Non-pigmented ciliary epithelial cell (primary cell): ENCODE measurements around the gene TNNI3.
"Not testable (repeated sequence)": the region's sequence is repeated elsewhere in the genome, so short reads cannot be mapped to it uniquely, and the experiment has no call there.

Source experiments
- DNase-seq: peaks from one replicate; pipeline ENCODE4 v3.0.0-alpha.2; 2010; ENCODE audit warnings: low read depth

Gene TNNI3

DNA sequence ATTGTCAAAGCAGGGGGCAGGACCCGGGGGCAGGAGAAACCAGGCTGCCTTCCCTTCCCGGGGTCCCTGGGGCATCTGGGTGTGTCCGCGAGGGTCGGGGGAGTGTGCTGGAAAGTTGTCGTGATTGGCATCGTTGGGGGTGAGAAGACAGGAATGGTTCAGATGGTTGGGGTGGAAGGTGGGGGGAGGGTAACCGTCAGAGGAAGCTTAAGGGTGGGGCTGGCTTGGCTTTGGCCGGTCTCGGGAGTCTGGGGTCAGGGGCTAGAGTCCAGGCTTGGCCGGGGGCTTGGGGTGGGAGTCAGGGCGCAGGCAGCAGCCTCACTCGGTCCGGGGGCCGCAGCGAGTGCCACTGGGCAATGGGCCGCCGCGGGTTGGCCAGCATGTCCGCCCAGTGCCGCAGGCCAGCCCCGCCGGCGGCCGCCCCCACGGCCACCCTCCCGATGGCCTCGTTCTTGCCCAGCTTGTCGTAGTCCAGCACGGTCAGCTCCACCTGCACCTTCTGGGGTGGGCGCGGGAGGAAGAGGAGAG, 15.7 kb upstream of the TNNI3 start:
- DNase-seq, result no peak

DNA sequence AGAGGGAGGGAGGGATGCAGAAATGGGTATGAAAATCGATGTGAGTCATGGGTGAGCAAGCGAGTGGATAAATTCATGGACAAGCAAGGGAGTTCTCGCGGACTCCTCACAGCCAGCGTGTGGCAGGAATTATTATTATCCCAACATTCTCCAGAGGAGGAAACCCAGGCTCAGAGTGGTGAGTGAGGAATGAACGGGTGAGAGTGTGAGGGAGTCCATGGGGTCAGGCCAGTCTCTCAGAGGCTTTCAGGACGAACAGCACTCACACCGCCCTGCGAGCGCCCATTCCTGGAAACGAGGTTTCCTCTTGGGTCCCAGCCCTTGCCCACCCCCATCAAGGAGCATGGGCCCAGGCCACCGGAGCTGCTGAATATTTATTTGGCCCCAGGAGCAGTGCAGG, 15.2 kb upstream of the TNNI3 start:
- DNase-seq, result no peak

DNA sequence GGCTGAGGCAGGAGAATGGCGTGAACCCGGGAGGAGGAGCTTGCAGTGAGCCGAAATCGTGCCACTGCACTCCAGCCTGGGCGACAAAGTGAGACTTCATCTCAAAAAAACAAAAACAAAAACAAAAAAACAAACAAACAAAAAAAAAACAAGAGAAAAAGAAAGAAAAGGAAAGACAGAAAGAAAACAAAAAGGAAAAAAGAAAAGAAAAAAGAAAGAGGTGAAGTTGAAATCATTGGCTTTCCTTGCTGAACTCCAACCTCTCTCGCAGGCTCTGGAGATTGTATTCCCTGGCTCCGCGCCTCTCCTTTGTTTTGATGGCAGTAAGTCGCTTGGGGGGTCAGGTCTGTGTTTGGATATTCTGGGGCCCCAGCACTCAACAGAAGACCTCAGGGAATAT, 14.8 kb upstream of the TNNI3 start:
- DNase-seq, result not testable (repeated sequence)

DNA sequence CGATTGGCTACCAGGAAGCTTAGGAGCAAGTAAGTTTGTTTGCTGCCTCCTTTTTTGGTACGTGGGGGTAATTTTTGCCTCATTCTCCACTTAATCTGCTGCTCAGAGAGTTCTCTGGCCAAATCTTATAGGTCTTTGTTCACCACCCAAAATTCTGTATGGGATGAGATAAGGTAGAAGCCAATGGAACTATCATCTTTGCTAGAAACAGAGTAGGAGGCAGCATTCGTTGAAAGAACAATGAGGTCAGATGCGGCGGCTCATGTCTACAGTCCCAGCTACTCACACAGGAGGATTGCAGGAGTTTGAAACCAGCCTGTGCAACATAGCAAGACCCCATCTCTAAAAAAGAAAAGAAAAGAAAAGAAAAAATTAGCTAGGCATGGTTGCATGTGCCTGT, 13.9 kb upstream of the TNNI3 start:
- DNase-seq, result no peak

DNA sequence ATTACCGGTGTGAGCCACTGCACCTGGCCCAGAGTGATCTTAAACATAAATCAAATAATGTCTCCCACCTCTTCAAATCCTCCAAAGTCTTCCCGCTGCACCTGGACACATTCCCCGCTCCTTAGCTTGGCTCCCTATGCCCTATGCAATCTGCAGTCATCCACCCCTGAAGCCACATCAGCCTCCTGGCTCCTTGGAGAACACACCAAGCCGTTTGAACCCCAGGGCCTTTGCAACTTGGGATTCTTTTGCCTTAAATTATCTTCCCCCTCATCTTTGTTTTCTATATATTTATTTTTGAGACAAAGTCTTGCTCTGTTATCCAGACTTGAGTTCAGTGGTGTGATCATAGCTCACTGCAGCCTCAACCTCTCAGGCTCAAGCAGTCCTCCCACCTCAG, 11.6 kb upstream of the TNNI3 start:
- DNase-seq, result no peak

DNA sequence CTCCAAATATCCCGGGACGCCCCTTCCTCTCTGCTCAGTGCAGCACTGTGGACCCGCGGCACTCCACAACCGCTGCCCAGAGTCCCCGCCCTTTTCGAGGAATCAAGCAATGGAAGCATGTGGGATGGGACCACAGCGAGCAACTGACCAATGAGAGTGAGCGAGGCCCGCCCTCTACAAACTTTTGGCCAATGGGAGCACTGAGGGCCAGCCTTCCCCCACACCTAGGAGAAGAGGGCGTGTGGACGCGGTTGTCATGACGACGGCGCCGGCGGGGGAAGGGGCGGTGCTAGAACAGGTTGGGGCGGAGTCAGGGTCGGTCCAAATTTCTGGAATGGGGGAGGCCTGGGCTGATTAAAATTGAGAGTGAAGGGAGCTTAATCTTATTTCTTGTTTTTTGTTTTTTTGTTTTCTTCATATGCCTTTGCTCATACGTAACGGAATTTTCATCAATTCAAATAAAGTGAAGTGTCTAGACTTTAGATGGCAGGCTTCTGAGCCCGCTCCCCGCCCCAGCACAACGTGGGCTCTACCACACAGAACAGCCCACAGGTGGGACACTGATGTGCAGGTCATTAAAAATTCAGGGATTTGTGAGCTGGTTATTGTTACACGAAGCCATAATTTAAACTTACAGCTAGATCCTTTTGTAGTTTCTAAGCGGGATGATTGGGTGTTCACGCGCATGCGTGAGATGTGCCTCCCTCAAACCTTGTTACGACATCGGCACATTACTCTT, 9.2 kb upstream of the TNNI3 start, which contains the start of gene DNAAF3:
DNAAF3 (minus strand) TSS at position 84 of the 739 bp plus-strand sequence. CDS start 200 bp downstream, outside the sequence.
- DNase-seq, result peak; percentile 92

DNA sequence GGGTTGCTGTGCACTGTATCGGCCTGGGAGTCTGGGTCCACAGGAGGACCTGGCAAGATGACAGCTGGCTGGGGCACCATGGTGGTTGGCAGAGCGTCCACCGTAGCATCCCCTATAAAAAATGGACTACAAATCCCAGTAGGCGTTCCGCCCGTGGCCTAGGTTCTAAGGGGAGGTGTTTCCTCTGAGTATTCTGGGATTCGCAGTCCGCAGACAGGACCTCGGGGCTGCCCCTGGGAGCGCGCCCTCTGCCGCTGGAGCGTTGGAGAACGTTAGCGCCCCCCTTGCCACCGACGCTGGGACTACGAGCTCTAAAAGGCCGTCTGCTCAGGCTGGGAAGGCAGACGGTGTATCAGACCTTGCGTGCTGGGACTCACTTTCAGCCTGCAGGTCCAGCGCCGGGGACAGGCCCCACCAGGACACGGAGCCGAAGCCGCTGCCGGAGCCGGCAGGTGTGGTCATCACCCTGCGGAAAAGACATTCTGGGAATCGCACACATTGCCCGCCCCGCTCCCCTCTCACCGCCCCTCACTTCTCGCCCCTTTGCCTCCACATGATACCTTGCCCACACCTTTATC, 8.5 kb upstream of the TNNI3 start:
- DNase-seq, result peak; percentile 47

DNA sequence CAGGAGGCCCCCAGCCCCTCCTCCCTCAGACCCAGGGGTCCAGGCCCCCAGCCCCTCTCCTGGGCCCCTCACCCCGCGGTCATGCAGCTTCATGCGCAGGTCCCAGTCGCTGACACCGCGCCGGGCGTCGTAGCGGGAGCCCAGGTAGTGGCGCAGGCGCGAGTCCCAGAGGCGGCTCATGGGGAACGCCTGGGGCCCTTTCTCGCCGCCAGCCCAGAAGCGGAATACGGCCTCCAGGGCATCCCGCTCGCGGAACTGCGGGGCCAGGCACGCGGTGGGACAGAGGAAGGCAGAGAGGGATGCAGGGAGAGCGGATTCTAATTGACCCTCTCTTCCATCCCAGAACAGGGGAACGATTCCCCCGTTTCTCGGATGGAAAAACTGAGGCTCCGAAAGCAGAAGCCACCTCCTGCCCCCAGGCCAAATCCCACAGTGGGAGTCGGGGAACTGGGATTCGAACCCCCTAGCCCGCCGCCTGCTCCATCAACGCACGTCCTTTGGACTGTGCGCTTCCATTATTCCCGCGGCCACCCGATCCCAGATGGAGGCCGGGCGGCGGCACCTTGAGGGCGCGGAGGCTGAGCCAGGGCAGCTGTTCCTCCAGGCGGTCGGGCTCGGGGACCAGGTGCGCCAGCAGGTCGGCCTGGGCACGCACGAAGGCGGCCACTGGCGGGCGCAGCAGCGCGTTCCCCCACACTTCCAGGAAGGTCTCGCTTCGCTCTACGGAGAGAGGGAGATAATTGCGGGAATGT, 4.2 kb upstream of the TNNI3 start:
- DNase-seq, result no peak

DNA sequence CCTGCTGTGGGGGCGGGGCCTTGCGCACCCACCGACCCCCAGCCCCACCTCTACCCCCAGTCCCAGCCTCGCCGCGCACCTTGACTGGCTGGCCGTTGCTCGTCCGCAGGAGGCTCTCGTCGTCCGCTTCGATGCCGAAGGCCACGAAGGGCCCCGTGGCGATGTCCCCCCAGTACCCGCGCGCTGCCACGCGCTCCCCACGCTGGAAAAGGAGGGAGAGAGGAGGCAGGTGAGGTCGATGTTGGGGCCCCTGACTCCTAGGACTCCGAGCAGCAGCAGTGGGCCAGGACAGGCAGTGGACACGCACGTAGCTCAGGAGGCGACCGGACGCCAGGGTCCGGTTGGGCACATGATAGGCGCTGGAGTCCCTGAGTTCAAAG, 3.4 kb upstream of the TNNI3 start:
- DNase-seq, result no peak

DNA sequence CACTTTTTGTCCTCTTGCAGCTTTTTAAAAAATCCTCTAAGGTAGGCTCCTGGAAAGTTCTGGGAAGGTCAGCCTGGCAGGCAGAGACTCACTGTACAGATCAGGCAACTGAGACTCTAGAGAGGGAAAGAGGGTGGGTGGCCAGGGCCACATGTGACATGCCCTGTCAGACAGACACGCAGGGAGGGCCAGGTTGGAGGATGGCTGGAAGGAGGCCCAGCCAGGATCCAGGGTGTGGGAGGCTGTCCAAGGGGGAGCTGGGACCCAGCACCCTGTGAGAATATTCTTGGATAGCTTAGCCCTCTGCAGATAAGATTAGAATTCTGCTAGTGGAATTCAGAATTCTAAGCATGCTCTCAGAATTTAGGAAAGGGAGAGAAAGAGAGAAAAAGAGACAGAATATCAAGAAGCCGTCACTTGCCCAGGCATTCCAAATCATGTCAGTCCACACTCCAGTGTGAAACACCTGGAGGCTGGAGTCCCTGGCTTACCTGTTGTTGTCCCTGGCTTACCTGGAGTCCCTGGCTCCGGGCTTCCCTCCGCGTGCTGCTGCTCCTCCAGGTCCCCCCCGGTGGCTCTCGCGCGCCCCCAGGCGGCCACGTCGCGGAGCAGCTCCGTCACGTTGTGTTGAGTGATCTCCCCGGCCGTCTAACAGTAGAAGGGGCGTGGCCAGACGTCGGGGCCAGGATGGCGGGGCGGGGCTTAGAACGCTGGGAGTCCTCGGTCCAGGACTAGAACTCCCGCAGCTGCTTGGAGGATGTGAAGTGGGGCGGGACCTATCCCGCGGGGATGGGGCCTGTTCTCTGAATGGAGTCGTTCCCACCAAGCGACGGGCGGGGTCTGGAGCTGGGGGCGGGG, 2.8 kb upstream of the TNNI3 start:
- no peak for DNase-seq

DNA sequence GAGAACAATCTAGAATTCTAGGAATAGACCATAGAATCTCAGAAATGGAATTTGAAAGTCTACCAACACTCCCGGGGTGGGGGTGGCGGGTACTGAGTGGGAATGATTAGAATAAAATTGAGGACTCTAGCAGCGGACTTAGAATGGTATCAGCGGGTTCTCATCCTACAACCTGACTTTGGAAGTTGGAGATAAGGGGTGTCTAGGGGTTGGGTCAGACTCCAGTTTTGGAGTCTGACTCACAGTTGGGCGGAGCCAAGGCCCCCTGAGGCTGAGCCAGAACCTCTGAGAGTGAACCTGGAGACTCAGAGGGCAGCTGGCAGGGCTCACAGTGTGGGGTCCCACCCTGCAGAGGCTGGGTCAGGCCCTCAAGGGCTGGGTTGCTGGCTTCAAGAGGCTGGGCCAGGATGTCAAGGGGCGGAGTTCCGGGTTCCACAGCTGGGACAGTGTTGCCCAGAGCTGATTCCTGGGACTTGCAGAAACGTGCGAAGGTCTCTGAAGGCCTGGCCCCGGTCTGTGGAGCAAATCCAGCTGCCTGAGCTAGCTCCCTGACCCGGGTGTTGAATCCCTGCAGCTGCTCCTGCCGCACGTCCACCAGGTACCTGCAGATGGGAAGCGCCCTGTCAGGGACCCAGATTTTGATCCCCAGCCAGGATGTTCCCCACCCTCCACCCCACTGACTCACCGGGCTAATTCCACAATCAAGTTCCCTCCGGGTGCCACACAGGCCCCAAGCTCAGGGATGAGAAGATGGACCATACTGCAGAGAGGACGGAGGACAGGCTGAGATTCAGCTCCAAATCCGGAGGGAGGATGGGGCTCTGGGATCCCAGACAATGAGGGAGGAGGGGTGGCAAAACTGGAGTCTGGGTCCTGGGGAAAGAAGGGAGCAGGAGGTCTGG, 1.6 kb upstream of the TNNI3 start:
- no peak for DNase-seq

DNA sequence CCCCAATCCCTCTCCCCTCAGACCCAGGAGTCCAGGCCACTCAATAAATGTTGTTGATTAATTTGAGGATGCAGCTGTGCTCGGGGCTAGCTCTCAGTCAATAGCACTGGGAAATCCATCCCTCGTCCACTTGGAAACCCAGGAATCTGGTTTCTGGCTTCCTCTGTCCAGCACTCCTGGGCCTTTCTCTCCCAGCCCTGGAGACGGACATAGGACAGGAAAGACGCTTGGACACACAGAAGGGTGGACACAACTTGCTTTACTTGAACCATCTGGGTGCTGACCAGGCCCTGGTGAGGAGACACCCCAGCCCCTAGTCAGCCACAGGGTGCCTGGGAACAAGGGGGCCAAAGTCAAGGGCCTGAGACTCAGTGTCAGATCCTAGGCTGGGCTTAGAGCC, 891 bp upstream of the TNNI3 start:
- DNase-seq, result no peak

DNA sequence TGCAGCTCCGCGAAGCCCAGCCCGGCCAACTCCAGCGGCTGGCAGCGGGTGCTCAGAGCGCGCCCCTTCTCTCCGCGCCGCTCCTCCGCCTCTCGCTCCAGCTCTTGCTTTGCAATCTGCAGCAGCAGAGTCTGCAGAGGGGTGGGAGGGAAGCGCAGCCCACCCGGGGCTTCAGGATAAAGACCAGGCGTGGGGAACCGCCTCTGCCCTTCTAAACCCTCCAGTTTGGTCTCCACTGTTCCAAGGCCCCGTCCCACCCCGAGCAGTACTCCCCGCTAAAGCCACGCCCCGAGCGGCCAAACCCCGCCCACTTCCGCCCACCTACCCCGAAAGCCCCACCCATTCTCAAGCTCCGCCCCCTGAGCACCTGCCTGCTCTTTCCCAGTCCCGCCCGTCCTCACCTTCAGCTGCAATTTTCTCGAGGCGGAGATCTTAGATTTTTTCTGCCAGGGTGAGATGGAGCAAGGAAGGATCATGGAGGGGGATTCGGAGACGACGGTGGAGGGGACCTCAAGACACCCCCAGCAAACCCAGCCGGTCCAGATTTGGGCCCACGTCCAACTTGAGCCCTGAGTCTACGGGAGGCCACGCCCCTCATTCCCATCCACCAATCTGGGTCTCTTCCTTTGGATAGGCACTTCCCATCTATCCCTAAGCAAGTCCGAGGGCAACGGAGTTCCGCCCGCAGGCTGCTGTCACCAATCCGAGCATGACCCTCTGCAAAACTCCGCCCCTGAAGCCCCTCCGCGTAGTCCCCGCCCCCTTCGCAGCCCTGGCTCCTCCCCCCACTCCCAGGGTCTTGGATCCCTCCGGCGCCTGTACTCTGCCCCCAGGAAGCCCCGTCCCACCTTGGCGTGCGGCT, 1.1 kb downstream of the TNNI3 start:
- no peak for DNase-seq

DNA sequence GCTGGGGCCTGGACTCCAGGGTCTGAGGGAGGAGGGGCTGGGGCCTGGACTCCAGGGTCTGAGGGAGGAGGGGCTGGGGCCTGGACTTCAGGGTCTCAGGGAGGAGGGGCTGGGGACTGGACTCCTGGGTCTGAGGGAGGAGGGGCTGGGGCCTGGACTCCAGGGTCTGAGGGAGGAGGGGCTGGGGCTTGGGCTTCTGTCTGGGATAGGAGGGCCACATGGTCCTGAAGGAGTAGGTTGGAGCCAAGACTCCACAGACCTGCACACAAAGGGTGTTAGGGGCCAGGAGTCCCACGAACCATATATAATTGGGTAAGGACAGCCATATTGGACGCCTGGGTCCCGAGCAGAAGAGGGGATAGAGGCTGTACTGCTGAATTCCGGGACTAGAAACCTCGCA, 1.7 kb downstream of the TNNI3 start:
- DNase-seq, result not testable (repeated sequence)

DNA sequence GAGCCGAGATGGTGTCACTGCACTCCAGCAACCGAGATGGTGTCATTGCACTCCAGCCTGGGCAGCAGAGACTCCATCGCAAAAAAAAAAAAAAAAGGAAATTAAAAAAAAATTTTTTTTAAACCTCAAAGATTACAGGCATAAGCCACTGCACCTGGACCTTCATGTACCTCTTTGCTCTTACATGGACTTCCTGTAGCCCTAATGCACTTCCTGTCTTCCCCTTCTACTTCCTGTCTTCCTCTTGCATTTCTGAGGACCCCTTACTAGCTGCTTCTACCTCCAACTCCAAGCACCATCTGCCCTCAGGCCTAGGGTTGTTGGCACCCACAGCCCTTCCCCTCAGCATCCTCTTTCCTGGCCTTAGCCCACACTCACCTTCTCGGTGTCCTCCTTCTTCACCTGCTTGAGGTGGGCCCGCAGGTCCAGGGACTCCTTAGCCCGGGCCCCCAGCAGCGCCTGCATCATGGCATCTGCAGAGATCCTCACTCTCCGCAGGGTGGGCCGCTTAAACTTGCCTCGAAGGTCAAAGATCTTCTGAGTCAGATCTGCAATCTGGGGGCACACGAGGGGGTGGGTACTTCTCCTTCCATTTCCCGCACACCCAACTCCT, 3.8 kb downstream of the TNNI3 start:
- DNase-seq, result no peak

DNA sequence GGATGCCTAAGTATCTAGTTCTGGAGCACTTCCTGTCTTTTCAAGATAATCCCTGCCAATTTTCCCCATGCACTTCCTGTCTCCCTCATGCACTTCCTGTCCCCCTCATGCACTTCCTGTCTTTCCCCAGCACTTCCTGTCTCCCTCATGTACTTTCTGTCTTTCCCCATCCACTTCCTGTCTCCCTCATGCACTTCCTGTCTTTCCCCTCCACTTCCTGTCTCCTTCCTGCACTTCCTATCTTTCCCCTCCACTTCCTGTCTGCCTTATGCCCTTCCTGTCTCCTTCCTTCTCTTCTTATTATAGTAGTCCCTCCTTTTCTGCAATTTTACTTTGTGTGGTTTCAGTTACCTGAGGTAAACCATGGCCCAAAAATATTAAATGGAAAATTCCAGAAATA, 5.5 kb downstream of the TNNI3 start:
- DNase-seq, result no peak

DNA sequence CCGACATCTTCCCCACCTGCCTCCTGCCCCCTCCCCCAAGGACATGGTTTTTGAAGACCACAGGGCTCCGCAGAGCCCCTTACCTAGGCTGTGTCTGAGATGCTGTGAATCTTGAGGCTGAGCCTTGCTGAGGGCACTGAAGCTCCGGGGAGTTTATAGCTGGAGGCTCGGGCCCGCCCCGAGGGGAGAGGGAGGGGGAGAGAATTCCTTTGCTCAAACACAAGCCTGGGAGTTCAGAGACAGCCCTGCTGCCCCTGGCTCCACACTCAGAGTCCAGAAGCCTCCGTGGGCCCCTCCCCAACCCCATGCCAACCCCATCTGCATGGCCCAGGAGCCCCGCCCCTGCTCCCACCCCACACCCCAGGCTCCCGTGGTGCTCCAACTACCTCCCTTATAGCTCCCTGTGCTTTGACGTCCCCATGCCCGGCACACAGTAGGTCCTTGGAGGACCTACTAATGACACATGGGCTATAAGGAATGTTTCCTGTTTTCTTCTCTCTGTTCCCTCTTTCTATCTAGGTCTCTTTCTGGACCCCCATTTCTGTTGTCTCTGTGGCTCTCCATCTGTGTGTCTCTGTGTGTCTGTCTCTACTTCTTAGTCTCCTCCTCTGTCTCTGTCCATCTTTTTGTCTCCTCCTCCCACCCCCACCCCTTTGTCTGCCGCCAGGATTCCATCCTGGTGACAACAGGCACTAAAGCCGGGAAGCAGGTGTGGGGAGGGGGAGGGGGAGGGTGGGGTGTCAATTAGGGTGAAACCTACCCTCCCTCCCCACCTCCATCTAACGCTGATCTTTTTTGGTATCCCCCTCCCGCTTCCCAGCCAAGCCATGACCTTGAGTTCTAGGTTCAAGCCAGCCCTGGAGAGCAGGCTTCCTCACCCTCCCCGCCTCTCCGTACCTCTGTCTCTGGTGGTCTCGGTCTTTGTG, 8.2 kb downstream of the TNNI3 start, which contains the start of gene TNNT1:
TNNT1 (minus strand) TSS at position 129 of the 926 bp plus-strand sequence. CDS start 2,049 bp downstream, outside the sequence.
- DNase-seq, result no peak

DNA sequence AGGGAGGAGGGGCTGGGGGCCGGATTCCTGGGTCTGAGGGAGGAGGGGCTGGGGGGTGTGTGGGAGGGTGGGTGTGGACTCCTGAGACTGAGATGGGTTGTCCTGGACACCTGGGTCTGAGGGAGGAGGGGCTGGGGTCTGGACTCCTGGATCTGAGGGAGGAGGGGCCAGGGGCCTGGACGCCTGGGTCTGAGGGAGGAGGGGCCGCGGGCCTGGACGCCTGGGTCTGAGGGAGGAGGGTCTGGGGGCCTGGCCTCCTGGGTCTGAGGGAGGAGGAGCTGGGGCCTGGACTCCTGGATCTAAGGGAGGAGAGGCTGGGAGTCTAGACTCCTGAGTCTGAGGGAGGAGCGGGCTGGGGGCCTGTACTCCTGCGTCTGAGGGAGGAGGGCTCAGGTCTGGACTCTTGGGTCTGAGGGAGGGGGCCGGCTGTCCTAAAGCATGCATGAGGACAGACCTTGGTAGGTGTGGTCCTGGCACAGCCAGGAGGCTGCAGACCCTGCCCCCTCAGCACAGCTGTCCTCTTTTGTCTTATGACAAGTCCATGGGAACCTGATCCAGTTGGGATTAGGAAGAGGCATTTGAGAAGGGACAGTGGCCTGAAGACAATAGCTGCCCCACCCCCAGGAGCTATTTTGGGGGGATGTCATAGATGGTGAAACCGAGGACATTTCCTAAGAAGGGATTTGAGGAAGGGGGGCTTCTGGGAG, 9.8 kb downstream of the TNNI3 start:
- no peak for DNase-seq
